Measurements from ENCODE around the gene TMEM138. TPM values are rescaled to one million over a fixed set of nuclear protein-coding genes. Genes with fewer than 3 reads are reported as not detected.

The TMEM138 gene
- total RNA-seq, 4 donors from 2014 or later, result 12.0 to 81.5 (median 20.9) TPM

DNA sequence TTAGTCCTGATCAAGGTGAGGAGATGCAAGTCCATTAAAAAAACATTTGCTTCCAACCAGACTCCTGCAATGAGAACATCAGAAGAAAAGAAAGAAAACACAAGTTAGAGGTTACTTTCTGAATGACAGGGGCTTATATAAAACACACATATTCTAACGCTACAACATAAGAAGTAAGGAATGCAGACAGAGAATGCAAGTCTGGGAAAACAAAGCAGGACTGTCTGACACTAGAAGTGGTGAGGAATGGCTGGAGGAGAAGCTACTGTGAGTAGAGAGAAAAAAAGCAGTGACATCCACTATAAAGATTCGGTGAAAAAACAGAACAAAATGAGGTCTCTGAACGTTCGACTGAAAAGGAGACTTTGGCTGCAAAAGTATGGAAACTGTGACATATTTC, 42.5 kb downstream of the TMEM138 start:
- Histone ChIP-seq H3K27me3 (no peaks in the 10 kb centered on the region), H3K4me1 (no peaks in the 10 kb centered on the region), H3K36me3 (no peaks in the 10 kb centered on the region), H3K9me3 (no peaks in the 10 kb centered on the region), H3K27ac (no peak overlapping the region), H3K4me3 (no peak overlapping the region)
- intact Hi-C loops (cut with DNase I; ENCODE audit: low total_unique reads), result no loop called here
- TF ChIP-seq, protein P1, sequence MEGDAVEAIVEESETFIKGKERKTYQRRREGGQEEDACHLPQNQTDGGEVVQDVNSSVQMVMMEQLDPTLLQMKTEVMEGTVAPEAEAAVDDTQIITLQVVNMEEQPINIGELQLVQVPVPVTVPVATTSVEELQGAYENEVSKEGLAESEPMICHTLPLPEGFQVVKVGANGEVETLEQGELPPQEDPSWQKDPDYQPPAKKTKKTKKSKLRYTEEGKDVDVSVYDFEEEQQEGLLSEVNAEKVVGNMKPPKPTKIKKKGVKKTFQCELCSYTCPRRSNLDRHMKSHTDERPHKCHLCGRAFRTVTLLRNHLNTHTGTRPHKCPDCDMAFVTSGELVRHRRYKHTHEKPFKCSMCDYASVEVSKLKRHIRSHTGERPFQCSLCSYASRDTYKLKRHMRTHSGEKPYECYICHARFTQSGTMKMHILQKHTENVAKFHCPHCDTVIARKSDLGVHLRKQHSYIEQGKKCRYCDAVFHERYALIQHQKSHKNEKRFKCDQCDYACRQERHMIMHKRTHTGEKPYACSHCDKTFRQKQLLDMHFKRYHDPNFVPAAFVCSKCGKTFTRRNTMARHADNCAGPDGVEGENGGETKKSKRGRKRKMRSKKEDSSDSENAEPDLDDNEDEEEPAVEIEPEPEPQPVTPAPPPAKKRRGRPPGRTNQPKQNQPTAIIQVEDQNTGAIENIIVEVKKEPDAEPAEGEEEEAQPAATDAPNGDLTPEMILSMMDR (IDR thresholded peaks at IDR 0.05), result no peak
- no peak for TF ChIP-seq POLR2A (IDR thresholded peaks at IDR 0.05)
- no peak for DNase-seq

DNA sequence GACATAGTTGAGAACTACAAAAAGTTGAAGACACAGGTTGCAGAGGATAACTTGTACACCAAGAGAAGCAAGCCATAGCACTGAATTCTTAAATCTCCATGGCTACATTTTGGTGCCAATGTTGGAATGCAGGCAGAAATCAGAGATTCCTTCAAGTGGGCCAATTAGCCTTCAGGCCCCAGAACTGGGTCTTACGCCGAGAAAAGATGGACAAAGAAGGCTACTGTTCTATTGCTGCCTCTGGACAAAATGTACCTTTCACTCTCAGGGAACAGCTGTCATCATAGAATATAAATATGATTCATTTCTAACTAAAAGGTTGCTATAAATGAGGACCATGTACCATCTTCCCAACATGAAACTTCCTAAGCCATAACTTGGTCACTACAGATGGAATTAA, 43.9 kb downstream of the TMEM138 start:
- Histone ChIP-seq H3K9me3 (no peaks in the 10 kb centered on the region), H3K36me3 (no peaks in the 10 kb centered on the region), H3K27me3 (no peaks in the 10 kb centered on the region), H3K4me3 (no peak overlapping the region), H3K27ac (no peak overlapping the region), H3K4me1 (no peaks in the 10 kb centered on the region)
- TF ChIP-seq, protein P1 (IDR thresholded peaks at IDR 0.05), result no peak
- TF ChIP-seq POLR2A (IDR thresholded peaks at IDR 0.05), result no peak
- DNase-seq, result no peak
- intact Hi-C loops (cut with DNase I; ENCODE audit: low total_unique reads), result no loop called here

DNA sequence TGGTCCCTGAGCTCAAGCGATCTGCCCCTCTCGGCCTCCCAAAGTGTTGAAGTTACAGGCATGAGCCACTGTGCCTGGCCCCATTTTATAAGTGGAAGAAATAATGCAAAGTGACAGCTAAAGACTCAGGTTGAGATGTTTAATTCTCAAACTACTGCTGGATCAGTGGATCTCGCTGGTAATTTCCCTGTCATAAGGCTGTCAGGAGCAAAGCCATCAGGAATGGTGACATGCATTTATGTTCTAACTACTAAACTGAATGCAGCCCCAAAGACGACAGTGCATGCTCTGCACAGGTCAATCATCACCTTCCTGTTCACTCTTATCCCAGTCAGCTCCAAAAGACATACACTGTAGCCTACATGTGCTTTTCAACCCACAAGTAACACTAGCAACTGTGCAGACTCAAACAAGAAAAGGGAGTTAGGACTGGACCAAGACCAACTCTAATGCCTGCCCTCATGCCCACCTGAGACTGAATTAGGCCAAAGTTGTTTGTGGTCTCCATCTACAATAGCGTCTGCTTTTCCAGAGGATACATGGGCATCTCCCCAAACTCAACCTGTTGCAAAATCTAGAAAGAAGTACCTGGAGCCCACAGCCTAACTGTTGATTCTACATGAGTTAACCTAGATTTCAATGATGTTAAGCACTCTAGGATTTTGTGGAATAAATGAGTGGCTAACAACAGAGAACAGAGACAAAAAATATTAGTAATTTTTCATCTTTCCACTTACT, 45.0 kb downstream of the TMEM138 start:
- Histone ChIP-seq H3K4me1 (no peaks in the 10 kb centered on the region), H3K4me3 (no peak overlapping the region), H3K27me3 (no peaks in the 10 kb centered on the region), H3K27ac (no peak overlapping the region), H3K36me3 (no peaks in the 10 kb centered on the region), H3K9me3 (no peaks in the 10 kb centered on the region)
- intact Hi-C loops (cut with DNase I; ENCODE audit: low total_unique reads), result no loop called here
- DNase-seq, result no peak
- no peak for TF ChIP-seq POLR2A (IDR thresholded peaks at IDR 0.05)
- TF ChIP-seq, protein P1 (IDR thresholded peaks at IDR 0.05), result no peak

DNA sequence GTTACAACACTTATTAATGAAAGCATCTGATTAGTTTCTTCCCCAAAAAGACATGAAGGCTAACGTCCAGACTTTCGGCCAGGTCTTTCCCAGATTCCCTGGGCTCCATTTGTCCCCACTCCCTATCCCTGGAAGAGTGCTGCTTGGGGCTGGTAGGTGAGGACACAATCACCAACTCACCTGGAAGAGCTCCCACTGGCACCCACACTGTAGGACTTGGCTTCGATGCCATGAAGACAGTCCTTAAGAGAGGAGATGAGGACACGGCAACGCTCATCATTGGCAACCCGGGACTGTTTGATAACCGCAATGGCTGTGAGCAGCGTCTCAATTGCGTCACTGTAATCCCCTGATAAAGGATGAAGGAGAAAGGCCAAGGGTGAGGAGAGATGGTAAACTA, 49.4 kb downstream of the TMEM138 start:
- H3K9me3 ChIP-seq, result no peaks in the 10 kb centered on the region
- H3K27me3 ChIP-seq, result no peaks in the 10 kb centered on the region
- DNase-seq, result no peak
- no peak overlapping the region for H3K4me3 ChIP-seq
- TF ChIP-seq, protein P1 (IDR thresholded peaks at IDR 0.05), result no peak
- no peak for TF ChIP-seq POLR2A (IDR thresholded peaks at IDR 0.05)
- no peaks in the 10 kb centered on the region for H3K4me1 ChIP-seq
- intact Hi-C loops (cut with DNase I; ENCODE audit: low total_unique reads), result no loop called here
- no peak overlapping the region for H3K27ac ChIP-seq
- H3K36me3 ChIP-seq, result no peaks in the 10 kb centered on the region

DNA sequence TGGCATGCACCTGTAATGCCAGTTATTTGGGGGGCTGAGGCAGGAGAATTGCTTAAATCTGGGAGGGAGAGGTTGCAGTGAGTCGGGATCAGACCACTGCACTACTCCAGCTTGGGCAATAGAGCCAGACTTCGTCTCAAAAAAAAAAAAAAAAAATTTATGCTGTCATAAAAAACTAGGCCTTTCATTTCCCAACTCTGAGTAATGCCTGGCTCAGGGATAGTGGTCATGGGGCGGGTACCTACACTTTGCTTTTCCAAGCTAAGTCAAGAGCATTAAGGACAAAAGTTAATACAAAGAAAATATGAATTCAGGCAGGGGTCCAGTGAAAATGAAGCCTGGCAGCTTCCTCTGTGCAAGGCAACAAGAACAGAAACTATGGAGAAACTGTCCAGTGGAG, 51.3 kb downstream of the TMEM138 start:
- Histone ChIP-seq H3K27ac (no peak overlapping the region), H3K27me3 (no peaks in the 10 kb centered on the region), H3K4me1 (no peaks in the 10 kb centered on the region), H3K9me3 (no peaks in the 10 kb centered on the region), H3K36me3 (no peaks in the 10 kb centered on the region), H3K4me3 (no peak overlapping the region)
- TF ChIP-seq, protein P1 (IDR thresholded peaks at IDR 0.05), result no peak
- no peak for TF ChIP-seq POLR2A (IDR thresholded peaks at IDR 0.05)
- intact Hi-C loops (cut with DNase I; ENCODE audit: low total_unique reads), result no loop called here
- DNase-seq, result no peak

Data from uterus (tissue), 4 donors.